Right renal pelvis (tissue), 4 donors: Measurements from ENCODE around the gene HSPA12A. TPM values are rescaled to one million over a fixed set of nuclear protein-coding genes. Genes with fewer than 3 reads are reported as not detected.

Source experiments
- DNase-seq, 4 donors: peaks; one replicate each; pipeline ENCODE4 v3.0.0-alpha.2; 2013; ENCODE audit warnings: low read depth in 4 of 4, low spot score in 3 of 4, missing footprints in 1 of 4
- polyA plus RNA-seq, 4 donors: library from polyadenylated mRNA; unstranded; fragments of 120-200 nt; gene quantifications; one replicate each; pipeline ENCODE4 v1.2.1, GENCODE V29; 2013; ENCODE audit not compliant: insufficient read length in 4 of 4

The HSPA12A gene
- polyA plus RNA-seq, 4 donors, result 32.8 to 49.4 (median 37.5) TPM

- no peak for DNase-seq
Measured at GRCh38 chr10:116636385-116636784, 106.0 kb downstream of the HSPA12A start.

- no peak for DNase-seq
Measured at GRCh38 chr10:116634126-116634975, 108.0 kb downstream of the HSPA12A start.

GRCh38 chr10:116633216-116633600 is 109.2 kb downstream of the HSPA12A start:
- no peak for DNase-seq

- no peak for DNase-seq
Measured at GRCh38 chr10:116632596-116633215, 109.7 kb downstream of the HSPA12A start.

DNA sequence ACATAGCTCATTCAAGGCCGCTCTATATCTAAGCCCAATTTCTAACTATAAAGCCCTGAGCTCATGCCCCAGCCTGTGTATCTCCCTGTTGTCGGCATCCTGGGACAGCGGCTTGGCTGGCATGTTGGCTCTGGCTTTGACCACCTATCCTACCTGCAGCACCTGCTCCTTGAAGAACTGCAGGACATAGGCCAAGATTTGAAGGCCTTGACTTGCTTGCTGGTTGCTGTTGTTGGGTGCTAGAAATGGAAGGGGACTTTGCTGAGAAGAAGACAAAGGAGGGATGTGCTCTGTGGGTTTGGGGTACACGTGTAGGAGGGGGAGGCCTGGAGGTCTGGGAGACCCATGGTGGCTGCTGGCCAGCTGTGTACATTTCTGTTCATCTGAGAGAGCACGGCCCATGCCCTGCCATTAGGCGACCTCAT is 110.5 kb downstream of the HSPA12A start:
- DNase-seq, result no peak

DNA sequence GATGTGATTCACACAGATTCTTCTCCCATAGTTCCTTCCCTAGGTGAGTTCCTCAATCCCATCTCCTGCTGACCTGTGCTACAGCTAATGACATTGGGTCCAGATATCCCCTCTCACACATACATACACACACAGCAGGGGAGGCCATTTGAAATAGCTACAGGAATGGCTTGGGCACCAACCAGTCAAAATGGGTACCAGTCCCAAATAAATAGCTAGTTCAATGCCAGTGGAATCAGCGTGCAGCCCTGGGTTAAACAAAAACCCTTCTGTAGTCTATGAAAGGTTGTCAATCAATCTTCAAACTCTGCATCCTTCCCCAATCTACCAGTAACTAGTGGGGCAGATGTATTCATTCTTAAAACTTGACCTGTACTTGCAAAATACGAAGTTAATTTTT is 112.3 kb downstream of the HSPA12A start:
- DNase-seq, result no peak

- DNase-seq, result no peak
Measured at GRCh38 chr10:116629340-116629739, 113.0 kb downstream of the HSPA12A start.

DNA sequence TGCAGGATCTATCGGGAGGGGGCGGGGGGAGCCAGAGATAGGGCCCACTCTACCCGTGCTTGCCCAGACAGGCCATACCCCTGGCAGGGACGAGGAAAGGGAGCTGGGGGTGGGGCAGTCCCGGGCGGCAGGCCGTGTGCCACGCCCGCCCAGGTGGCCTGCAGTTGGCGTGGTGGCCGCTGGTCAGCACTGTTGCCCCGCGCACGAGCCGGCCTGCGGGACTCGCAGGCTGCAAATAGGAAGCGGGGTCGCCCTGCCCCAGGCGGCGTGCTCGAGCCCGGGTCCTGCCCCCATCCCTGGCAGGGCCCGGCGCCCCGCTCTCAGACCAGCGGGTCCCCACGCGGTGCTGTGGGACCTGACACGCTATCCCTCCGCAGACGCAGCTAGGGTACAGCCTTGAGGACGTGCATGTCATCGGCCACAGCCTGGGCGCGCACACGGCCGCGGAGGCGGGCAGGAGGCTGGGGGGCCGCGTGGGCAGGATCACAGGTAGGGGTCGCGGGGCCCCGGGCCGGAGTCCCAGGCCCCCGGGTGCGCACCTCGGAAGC is 114.9 kb downstream of the HSPA12A start:
- DNase-seq, result peak in 2 of 4 donors; percentile 18 to 27

DNA sequence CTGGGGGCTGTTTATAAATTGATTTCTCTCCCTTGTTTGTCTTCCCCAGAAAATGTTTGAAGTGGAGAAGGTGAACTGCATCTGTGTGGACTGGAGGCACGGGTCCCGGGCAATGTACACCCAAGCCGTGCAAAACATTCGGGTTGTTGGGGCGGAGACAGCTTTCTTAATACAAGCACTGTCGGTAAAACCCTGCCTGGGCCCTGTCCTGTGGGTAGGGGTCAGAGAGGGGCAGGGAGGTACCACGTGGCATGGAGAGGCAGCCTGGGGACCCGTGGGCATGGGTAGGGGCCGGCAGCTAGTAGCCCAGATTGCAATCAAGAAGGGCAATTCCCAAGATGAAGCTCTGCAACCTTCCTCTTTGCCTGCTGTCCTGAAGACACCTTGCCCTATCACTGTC is 115.6 kb downstream of the HSPA12A start:
- no peak for DNase-seq

DNA sequence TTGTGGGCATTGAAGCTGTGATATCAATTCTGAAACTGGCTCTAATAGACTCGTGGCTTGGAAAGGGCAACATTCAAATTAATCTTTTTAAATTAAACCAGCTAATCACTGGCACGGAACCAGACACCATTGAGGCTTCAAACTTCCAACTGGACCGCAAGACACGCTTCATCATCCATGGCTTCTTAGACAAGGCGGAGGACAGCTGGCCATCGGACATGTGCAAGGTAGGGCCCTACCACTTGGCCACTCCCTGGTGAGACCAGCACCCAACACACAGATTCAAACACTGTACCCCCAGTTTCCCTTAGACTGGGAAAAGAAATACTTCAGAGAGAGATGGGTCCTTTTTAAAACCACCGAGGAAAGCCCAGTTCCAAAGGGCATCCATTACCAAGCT is 116.5 kb downstream of the HSPA12A start:
- no peak for DNase-seq

DNA sequence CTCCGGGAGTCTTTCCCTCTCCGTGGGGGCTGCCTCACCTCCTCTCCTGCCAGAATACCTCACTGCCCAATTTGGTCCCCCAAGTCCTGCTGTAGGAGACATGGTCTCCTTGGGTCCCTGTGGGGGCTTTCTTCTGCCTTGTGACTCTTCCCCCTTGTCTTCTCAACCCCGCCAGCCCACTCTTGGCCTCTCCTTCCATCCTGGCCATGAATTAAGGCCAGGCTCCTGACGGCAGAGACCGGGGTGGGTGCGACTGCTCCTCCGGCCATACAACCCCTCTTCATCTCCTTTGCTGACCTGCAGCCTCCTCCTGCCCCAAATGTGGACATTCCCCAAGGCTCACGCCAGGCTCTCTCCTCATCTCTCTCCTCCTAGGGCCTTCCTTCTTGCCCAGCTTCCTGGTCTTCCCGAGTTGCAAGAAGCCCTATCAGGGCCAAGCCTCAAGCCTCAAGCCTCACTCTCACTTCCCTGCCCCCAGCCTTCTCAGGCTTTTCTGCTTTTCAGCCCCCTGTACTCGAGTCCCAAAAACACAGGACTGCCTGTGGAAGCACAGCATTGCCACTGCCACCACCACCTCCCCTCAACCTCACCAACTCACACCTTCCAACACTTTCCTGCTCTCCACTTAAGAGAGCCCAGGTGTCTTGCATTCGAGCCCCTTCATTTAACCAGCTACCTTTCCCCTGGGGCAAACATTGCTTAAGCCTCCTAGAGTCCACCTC is 120.3 kb downstream of the HSPA12A start:
- DNase-seq, result no peak

DNA sequence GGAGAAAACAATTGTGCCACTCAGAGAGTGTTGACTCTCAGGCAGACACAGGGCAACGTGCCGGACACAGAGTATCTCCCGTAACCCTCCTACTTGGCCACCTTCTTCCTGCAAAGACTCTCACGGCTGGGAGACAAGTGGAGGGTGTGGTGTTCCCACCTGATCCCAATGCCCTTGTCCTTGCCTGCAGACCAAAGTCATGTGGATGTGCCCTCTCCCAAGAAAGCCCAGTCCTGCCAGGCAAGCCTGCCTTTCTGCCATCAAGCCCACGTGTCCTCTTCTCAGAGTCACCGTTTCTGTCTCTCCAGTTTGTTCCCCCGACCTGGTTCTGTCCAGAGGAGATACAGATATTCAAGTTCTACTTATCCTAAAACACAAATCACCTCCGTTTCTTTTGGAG is 120.9 kb downstream of the HSPA12A start:
- DNase-seq, result no peak

Other genes with a start within 250 kb of the HSPA12A start
- gene PNLIP, start 196.6 kb downstream of the HSPA12A start, polyA plus RNA-seq, result not detected
- gene PNLIPRP1, start 151.6 kb downstream of the HSPA12A start, polyA plus RNA-seq, result under 1 TPM in 1 of 4 donors, not detected in 3; 0.22 TPM
- gene PNLIPRP2, start 121.6 kb downstream of the HSPA12A start, polyA plus RNA-seq, result under 1 TPM in 1 of 4 donors, not detected in 3; 0.05 TPM
- gene ENO4, start 106.9 kb upstream of the HSPA12A start, polyA plus RNA-seq, result 1 to 10 TPM; 2.6 to 3.6 (median 2.9) TPM